GM19397 (cell line): ENCODE measurements around the gene PTPRC.

ENCODE experiments used
- ATAC-seq: cut with Tn5 transposase; IDR thresholded peaks from one replicate; pipeline ENCODE4 v1.9.1; 2021; ENCODE audit warnings: mild to moderate bottlenecking, moderate library complexity; ENCODE audit not compliant: unreplicated experiment

PTPRC gene

DNA sequence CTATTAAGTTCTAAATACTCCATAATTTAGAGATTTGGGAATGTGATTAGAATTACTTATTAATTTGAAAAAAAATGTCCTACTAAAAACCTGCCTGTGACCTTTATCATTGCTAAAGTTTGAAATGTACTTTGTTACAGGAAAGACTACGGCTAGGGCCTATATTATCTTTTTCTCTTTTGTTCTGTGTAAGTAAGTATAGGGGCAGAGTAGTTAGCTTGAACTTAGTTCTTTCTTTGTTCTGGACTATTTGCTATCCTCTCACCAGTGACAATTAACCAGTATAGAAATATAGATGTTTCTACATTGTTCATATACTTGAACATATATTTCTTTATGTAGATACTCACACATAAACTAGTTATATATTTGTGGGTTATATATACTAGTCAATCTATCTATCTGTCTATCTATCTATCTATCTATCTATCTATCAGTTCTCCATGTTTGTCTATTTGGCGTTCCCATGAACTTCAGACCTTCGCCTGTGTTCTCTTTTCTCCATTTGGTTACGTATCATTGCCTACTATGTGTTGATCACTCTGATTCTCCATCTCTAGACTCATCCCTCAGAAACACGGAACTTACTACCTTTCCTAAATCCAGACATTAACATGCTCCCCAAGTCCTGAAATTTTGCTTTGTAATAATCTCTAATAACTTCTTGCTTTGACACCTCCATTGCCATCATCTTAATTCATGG, 3.3 kb downstream of the PTPRC start:
- ATAC-seq = no peak

DNA sequence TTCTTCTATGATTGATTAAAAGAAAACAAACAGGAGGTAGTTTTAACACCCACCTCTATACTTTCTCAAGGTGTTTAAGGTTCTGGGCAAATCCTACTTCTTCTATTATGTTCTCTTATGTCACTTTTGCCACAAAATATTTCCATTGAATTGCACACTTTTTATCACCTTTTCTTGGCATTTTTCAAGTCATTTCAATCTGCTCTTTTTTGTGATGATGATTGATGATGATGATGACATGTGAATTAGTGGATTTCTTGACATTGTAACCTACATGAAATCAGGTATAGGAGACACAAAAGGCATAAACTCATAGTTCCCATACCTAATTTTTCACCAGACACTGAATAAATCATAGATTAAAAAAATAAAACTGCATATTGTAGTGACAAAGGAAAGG, 4.1 kb downstream of the PTPRC start:
- no peak for ATAC-seq

DNA sequence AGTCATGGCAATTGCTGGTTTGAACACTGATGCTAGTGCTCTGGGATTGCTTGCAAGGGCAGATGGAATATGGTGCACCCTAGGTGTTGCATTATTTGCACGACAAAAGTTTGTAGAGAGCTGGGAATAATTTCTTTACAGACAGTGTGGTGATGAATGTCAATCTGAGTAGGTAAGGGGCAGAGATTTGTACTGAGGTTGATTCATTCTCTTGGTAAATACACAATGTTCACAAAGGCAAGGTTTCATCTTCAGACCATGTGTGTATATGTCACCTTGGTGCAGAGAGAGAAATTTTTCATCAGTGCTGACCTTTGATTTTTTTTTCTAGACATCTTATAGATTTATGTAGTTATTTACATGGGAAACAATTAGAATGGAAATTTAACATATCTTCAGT, 5.0 kb downstream of the PTPRC start:
- ATAC-seq = no peak

DNA sequence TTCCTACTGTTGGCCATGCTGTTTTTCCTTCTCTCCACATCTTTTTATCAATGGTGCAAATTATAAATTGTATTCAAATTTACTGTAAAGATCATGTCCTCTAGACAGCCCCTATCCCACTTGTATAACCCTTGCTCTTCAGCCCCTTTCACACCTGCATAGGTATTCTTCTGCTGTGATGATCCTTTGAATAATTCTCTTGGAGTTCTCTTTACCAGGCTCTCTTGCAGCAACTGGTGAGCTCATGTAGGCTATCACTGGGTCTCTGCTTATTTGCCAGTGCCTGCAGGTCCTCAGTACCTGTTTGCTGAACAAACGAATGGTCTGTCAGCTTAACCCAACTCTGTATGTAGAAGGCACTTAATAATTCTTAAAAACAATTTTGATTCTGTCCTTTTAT, 8.2 kb downstream of the PTPRC start:
- no peak for ATAC-seq

DNA sequence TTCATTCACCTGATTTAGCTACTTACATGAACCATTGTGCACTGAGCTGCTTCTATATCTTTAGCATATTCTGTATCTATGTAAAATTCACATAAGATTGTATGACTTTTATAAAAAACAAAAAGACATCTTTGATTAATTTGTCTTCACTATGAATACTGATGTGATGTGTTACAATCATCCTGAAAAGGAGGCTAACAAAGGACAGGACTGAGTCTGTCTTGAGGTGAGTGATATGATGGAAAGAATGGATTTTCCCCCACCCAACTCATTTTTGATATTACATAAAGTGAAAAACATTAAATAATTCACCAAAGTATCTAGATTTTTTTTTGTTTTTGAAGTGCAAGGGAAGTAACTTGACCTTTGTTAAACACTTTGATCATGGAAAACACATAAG, 9.8 kb downstream of the PTPRC start:
- no peak for ATAC-seq

DNA sequence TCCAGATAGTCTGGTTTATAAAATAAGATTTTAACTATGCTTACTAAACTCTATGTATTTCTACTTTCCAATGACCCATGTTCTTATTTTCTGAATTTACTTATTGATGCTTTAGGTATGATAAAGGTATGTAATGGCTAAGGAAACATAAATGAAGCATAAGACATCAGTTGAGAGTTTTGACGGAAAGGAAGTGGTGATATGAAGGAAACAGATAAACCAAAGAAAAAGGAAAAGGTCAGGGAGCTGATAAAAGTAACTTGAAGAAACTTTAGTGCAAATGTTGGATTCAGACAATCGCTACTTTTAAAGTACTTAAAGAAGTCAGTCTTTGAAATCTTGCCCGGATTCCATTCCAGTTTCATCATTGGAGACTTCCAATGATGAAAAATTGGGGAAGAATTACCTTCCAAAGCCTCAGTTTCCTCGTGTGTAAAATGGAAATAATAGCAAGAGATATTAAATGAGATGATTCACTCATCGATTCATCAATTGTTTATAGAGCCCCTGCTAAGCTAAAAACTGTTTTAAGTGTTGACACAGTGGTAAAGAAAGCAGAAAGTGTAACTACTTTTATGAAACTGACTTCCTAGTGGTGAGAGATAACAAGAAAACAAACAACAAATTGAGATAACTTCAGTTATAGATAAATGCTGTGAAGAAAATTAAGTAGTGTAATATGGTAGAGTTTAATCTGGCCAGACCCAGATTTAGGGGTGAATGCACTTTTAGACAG, 10.6 kb downstream of the PTPRC start:
- ATAC-seq = no peak

DNA sequence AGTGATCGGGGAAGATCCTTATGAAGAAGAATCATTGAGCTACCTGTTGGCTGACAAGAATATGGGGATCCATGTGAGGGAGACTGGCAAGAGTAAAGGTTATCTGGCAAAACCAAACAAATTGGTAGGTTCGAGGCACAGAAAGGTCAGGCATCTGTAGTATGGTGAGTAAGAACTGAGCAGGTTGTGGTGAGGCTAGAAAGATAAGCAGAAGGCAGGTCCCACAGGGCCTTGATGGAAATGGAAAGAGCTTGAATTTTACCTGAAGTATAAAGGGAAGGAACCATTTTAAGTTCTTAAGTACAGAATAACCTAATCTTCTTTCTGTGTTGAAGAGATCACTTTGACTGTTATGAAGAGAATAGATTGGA, 11.1 kb downstream of the PTPRC start:
- ATAC-seq = no peak

DNA sequence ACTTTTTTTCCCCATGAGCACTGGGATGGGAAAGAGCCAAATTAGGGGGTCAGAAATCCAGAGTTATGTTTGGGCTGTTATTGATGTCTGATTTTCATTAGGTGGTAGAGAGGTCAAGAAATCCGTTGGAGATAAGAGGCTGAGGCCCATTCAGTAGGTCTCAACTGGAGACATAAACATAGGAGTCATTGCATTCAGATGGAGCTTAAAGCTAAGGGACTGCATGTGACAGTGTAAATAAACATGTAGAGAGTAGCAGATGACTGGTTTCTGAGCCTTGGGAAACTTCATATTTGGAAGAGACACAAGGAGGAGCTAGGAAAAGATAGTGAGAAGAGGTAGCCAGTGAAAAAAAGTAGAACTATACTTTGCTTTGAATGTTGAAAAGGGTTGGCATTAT, 11.7 kb downstream of the PTPRC start:
- ATAC-seq = no peak

DNA sequence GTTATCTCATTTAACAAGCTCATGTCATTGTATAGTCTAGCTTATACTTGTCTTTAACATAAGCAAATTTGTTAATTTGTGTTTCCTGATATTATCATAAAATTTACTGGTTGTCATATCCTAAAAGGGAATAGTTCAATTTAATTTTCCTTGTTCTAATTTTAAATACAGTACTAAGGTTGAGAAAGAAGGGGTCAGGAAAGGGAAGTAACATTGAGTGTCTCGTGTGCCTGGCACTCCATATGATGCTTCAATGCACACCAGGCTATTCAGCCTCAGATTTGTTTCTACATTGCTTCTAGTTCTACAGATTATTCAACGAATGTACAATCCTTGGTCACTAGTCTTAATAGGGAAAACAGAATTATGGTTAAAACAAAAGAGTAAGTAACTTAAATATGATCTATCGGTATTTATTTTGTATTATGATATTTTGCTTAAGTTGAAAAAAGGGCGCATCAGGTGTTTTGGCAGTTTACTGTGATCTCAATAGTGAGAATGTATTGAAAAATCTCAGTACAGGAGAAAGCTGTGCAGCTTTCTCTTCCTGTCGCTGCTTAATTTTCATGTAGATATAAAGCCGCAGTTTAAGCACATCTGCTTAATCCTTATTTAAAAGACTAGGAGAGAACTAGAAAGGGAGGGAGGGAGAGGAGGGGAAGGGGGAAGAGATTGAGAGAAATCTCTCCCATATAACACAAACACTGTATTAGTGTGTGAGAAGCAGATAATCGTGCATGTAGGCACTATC, 13.0 kb downstream of the PTPRC start:
- ATAC-seq = no peak

DNA sequence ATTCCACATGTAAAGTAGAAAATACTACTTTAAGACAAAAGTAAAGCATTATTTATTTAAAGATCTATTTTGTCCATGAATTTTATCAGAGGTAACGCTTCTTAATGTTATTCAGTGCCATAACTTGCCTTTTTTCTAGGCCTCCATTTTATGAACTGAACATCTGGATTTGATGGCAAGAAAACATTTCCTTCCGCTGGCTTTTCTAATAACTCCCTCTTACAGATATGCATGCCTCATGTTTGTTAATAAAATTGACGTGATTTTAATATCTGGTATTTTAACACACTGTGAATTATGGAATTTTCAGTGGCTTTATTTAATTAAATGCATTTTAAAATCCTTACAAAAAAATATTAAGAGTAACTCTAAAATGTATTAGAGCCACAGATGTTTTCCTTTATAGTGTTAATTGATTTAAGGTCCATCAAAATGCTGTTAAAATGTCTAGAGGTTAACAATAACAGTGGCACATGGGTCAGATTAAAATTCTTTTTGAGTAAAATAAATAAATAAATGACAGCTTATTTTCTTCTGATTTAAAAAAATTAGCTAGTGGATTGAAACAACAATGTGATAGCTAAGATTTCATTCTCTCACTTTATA, 15.1 kb downstream of the PTPRC start:
- ATAC-seq = no peak

DNA sequence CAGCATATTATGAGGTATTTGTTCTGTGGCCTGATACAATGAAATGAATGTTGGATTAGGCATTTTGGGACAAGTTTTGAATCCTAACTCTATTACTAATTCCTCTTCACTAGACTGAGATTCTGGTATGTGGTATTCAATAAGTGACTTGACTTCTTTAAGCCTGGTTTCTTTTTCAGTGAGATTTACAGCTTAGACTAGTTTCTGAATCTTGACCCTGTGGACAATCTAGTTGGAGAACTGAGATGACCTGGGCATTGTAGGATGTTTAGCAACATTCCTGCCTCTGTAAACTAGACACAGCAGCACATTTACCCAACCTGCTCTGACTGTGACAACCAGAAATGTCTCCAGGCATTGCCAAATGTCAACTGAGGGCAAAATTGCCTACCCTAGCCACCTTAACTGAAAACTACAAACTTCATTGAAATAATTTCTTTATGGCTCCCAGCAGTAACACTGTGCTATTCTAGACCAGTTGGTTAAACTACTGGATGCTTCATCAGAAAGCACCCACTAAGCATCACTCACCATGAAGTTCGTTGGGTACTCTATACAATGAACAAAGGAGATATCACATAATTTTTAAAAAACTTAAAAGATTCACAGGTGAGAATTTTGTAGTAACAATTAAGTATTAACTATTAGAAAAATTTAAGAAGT, 16.8 kb downstream of the PTPRC start:
- ATAC-seq = no peak

DNA sequence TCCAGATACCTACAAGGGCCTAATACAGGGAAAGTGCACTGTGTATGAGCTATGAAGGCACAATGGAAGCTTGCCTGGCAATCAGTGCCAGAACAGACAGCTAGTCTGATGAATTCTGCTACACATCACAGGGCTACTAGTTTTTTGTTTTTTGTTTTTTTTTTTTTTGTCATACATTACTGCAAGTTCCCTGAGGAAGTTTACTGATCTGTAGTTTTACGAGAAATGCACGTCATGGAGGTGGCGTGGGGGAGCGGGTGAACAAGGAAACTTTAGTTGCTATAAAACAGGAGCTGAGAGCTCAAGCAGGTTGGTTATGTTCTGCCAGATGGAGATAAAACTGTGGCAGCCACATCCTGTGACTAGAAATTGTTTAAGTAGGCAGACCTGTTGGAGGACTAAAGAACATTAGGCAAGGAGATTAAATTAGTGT, 17.7 kb downstream of the PTPRC start:
- no peak for ATAC-seq

DNA sequence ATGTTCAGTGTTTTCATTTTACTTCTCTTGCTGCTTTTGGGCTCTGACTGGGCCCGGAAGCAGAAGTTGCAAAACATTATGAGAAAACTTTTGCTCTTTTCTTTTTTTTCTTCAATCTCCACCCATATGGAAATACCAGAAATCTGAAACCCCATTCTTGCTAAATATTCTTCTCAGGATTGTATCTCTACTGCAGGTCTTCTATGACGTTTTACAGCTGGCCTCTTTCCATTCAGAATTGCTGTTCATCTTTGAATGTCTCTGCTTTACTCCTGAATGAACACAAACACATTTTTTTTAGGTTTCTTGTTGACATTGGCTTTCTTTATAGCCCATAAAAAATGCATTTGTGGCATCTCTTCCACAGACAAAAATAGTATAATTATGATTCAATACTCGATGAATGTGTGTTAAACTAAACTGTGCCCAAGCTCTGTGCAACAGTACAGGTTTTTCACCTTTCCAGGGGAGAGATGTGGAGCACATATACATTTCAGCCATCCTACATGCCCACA, 18.8 kb downstream of the PTPRC start:
- ATAC-seq = peak; percentile 43

DNA sequence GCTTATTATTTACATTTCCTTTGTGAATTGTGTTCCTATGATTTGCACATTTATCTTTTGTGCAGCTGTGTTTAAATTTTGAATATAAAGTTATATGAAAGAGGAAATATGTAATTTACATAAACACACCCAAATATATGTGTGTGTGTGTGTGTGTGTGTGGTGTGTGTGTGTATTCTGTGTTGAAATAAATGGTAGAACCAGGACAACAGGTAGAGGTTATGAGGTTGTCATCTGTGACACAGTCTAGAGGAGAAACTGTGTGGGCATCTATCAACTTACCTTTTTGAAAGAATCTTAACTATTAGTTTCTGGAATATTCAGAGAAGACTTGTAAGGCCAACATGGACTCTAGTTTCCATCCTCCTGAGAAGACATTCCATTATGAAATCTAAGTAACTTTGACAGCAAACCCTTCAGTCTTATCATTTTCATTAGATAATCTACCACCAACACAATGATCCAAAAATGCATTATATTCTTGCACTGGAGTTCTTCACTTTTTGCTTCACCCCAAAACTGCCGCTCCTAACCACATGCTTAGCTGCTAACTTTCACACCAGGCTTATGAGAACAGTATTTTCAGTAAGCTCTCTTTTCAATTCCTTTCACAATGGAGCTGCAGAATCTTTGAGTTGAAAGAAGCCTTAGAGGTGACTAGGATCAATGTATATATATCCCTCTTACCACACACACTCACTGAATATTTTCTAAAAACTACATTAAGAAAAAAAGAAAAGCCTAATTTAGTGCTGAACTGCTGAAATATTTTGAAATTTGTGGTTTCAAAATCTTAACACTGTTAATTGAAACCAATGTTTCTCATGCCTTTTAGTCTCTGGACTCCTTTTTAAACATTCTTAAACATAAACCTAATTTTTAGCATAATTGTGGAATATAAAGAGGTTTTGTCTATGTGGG, 21.8 kb downstream of the PTPRC start:
- ATAC-seq = no peak

DNA sequence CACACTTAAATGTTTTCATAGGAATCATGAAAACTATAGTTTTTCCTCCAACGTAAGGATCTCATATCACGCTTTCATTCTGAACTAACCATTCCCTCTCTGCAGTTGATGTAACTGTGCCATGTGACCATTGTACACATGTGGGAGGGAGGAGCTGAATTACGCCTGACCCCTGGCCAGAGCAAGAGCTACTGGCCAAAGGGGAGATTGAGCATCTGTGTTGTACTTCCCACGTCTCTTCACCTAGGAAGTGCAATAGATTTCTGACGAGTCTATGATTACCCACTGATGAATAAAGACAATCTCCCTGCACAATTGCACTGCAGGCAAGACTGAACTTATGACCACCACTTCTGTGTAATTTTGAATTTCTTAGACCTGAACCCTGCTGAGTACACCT, 24.0 kb downstream of the PTPRC start:
- ATAC-seq = no peak

DNA sequence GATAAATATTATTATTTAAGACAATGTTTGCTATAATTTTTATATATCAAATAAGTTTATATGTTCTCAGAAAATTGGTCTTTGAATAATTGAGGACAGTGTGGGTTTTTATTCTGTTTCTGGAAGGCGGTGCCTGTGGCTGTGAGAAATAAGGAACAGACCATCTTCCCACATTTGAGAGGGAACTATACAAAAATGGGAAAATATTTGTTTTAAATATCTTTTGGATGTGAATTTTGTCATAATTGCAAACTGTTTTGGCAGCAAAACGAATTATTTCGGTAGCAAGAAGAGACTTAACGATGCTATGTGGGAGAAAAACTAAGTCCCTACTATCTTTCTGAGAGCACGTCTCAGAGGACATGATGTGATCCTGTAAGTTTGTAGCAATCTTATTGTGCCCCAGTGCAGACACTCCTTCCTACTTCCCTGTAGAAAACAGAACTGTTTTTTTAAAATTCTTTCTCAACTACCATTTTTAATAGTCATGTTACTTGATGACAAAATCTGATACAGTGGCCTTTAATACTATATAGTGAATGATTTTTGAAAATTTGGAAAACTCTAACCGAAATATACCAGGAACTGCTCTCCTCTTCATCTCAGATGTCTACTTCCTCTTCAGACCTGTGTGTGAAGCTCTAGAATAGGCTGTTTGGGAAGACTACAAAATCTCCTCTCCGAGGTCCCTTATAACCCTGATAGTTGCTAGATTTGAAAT, 25.4 kb downstream of the PTPRC start:
- no peak for ATAC-seq

DNA sequence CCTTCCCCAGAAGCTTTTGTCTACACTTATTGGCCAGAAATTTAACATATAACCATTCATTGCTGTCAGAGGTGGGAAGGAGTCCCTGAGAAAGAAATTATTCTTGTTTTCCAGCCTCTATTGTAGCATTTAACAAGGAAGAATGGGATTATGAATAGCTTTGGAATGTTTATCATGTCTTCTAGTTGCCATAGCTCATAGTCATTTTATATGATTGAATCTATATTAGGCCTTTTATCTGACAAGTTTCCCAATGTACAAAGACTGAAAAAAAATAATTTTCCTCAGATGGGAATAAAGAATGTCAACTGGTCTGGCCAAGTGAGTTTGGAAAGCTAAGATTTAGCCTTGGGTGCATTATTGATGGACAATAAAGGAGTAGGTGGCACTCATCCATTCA, 28.3 kb downstream of the PTPRC start:
- no peak for ATAC-seq

DNA sequence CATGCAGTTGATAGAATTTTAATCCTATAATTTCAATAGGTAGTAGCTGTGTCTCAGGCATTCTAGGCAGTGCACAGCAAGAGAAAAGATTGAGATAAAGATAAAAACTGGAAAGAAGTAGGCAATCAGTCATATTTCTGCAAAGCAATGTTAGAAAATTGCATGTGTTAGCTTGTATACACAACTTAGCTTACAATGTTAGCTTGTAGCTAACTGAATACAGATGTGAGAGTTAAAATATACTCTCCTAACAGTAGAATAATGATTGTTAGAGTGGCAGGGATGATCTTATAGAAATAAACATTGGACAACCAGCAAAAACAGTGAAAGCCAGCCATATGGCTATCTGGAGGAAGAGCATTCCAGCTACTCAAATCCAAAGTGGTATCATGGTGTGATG, 29.0 kb downstream of the PTPRC start:
- no peak for ATAC-seq

DNA sequence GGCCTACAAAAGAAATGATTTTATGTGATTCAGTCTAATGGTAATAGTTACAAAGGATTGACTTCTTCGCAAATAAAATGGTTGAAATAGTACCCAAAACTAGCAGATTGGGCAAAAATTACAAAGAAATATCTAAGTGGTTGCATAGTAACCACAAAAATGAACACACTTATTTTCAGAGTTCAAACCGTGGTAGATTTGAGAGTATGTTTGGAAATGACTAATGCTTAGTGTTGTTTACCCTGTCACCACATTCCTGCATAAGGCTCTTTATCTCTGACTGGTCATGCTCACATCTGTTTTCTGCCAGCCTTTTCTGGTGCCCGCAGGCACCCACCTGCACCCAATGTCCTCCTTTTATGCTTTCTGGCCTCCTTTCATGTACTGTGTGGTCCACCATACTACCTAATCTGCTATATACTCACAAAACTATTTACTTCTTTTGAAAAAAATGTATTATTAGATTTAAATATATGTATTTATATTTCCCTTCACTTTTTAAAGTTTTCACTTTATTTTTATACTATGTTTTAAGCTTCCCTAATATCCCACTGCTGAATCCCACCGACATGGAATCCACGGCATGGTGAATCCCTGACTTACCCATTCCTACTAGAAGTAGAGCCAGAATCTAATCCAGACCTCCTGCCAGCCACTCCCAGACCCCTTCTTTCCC, 30.3 kb downstream of the PTPRC start:
- peak; percentile 78 for ATAC-seq
